IMR-90 (cell line): ENCODE measurements around the gene ADGRL4. TPM values are rescaled to one million over a fixed set of nuclear protein-coding genes. Genes with fewer than 3 reads are reported as not detected.

Experiments used
- ATAC-seq: fragments of 200-7000 bp; cut with Tn5 transposase; 2 replicates; pipeline ENCODE4 v1.9.1; 2020; ENCODE audit warnings: low read depth, mild to moderate bottlenecking, moderate library complexity
- BruUV-seq: library from RNA; stranded (reverse); fragments of 400-500 nt; replicated peaks from 2 replicates; lab custom pipeline; 2021; lab: Mats Ljungman, UMichigan
- CTCF ChIA-PET: fragments of 300-600 bp; formaldehyde crosslinking; extraction: SDS; loops from one replicate; lab custom pipeline; 2021; ENCODE audit warnings: antibody characterized with exemption; lab: Yijun Ruan, JAX
- POLR2A ChIA-PET: fragments of 300-600 bp; sonication (Branson Sonifier 250); formaldehyde crosslinking; loops from one replicate; lab custom pipeline; 2022; ENCODE audit warnings: antibody characterized with exemption; ENCODE audit not compliant: unreplicated experiment; lab: Charles Lee
- DNase-seq: peaks from one replicate; pipeline ENCODE4 v3.0.0; 2013
- H2AFZ ChIP-seq: replicated peaks from 2 replicates; pipeline ENCODE3; 2013; ENCODE audit warnings: low read length, mild to moderate bottlenecking; ENCODE audit not compliant: poor library complexity
- H2AK5ac ChIP-seq: 2 replicates; pipeline ENCODE4 v1.6.1; 2013; ENCODE audit warnings: low read depth, low read length, inconsistent platforms
- H2AK9ac ChIP-seq: replicated peaks from 2 replicates; pipeline ENCODE3; 2013; ENCODE audit warnings: mild to moderate bottlenecking, low read depth, low read length, moderate library complexity; ENCODE audit not compliant: poor library complexity
- H2BK120ac ChIP-seq: 2 replicates; pipeline ENCODE4 v1.6.1; 2013; ENCODE audit warnings: low read depth, low read length, inconsistent platforms
- H2BK15ac ChIP-seq: 3 replicates; pipeline ENCODE4 v1.6.1; 2013; ENCODE audit warnings: low read depth, low read length, inconsistent platforms
- H2BK20ac ChIP-seq: 2 replicates; pipeline ENCODE4 v1.6.1; 2013; ENCODE audit warnings: low read depth, mild to moderate bottlenecking, inconsistent platforms, low read length, moderate library complexity
- H2BK5ac ChIP-seq: 2 replicates; pipeline ENCODE4 v1.6.1; 2013; ENCODE audit warnings: mild to moderate bottlenecking, low read depth, low read length, inconsistent platforms; ENCODE audit not compliant: poor library complexity, severe bottlenecking
- H3K14ac ChIP-seq: replicated peaks from 2 replicates; pipeline ENCODE4 v1.6.1; 2013; ENCODE audit warnings: low read depth, low read length, inconsistent platforms
- H3K18ac ChIP-seq: 2 replicates; pipeline ENCODE4 v1.6.1; 2013; ENCODE audit warnings: low read depth, low read length, control low read depth
- H3K23ac ChIP-seq: 2 replicates; pipeline ENCODE4 v1.6.1; 2013; ENCODE audit warnings: low read depth, low read length, inconsistent platforms
- H3K27ac ChIP-seq: 2 replicates; pipeline ENCODE4 v1.5.1; 2013; ENCODE audit warnings: mild to moderate bottlenecking, control low read depth, low read length; ENCODE audit not compliant: insufficient read depth
- H3K27me3 ChIP-seq: 2 replicates; pipeline ENCODE4 v1.6.1; 2013; ENCODE audit warnings: low read length; ENCODE audit not compliant: control insufficient read depth, insufficient read depth
- H3K36me3 ChIP-seq: 2 replicates; pipeline ENCODE4 v1.6.1; 2013; ENCODE audit warnings: low read length, mixed read lengths; ENCODE audit not compliant: control insufficient read depth, insufficient read depth
- H3K4ac ChIP-seq: 2 replicates; pipeline ENCODE4 v1.6.1; 2013; ENCODE audit warnings: low read depth, low read length, inconsistent platforms
- H3K4me1 ChIP-seq: 2 replicates; pipeline ENCODE4 v1.6.1; 2013; ENCODE audit warnings: low read length, mixed read lengths; ENCODE audit not compliant: control insufficient read depth, insufficient read depth
- H3K4me2 ChIP-seq: 2 replicates; pipeline ENCODE4 v1.6.1; 2013; ENCODE audit warnings: low read depth, mild to moderate bottlenecking, control low read depth, low read length, moderate library complexity
- H3K4me3 ChIP-seq: 2 replicates; pipeline ENCODE4 v1.5.1; 2013; ENCODE audit warnings: low read depth, mild to moderate bottlenecking, control low read depth, low read length, moderate library complexity; ENCODE audit not compliant: insufficient read depth
- H3K56ac ChIP-seq: 2 replicates; pipeline ENCODE4 v1.6.1; 2013; ENCODE audit warnings: low read length, inconsistent platforms; ENCODE audit not compliant: insufficient read depth; ENCODE audit errors: extremely low read depth
- H3K79me1 ChIP-seq, 2 experiments: 2 replicates each; pipeline ENCODE4 v1.6.1; 2013; ENCODE audit warnings: low read length in 2 of 2, inconsistent platforms in 1 of 2, low read depth in 1 of 2
- H3K9ac ChIP-seq: 2 replicates; pipeline ENCODE4 v1.6.1; 2013; ENCODE audit warnings: low read depth, low read length, control low read depth
- H3K9me1 ChIP-seq: 2 replicates; pipeline ENCODE4 v1.6.1; 2013; ENCODE audit warnings: low read length, inconsistent platforms; ENCODE audit not compliant: insufficient read depth
- H3K9me3 ChIP-seq: 2 replicates; pipeline ENCODE4 v1.6.1; 2013; ENCODE audit warnings: low read length; ENCODE audit not compliant: control insufficient read depth, insufficient read depth
- H4K20me1 ChIP-seq: 2 replicates; pipeline ENCODE4 v1.6.1; 2013; ENCODE audit warnings: low read length, inconsistent platforms; ENCODE audit not compliant: insufficient read depth
- H4K5ac ChIP-seq: 2 replicates; pipeline ENCODE4 v1.6.1; 2013; ENCODE audit warnings: mild to moderate bottlenecking, low read depth, low read length, control low read depth
- H4K8ac ChIP-seq, 2 experiments: 2 replicates each; pipeline ENCODE4 v1.6.1; 2013; ENCODE audit warnings: low read depth in 2 of 2, low read length in 2 of 2, control low read depth in 1 of 2, inconsistent platforms in 1 of 2
- H4K91ac ChIP-seq: 2 replicates; pipeline ENCODE4 v1.6.1; 2013; ENCODE audit warnings: low read depth, low read length, inconsistent platforms; ENCODE audit not compliant: insufficient read depth
- ELK1 ChIP-seq: fragments of 150-350 bp; IDR thresholded peaks from 2 replicates; pipeline ENCODE4 v1.6.1; 2016; ENCODE audit warnings: low read depth, mild to moderate bottlenecking, low read length, moderate library complexity, borderline replicate concordance
- FOS ChIP-seq: fragments of 150-350 bp; IDR thresholded peaks from 2 replicates; pipeline ENCODE4 v1.6.1; 2016; ENCODE audit warnings: low read depth, low read length
- USF2 ChIP-seq: fragments of 150-350 bp; IDR thresholded peaks from 2 replicates; pipeline ENCODE4 v1.6.1; 2017; ENCODE audit warnings: mild to moderate bottlenecking, antibody characterized with exemption, low read length, low read depth
- WGBS, 2 experiments: methylation state at CpG; one replicate each; pipeline versions ENCODE4 v1.1.5 to v1.1.7; 2013; ENCODE audit warnings: missing lambda C conversion rate in 2 of 2; ENCODE audit not compliant: insufficient read length in 1 of 2; ENCODE audit errors: extremely low coverage in 2 of 2; 5-methylcytosine and 5-hydroxymethylcytosine counted together
- dilution Hi-C: fragments of 300-500 bp; cut with HindIII; formaldehyde crosslinking; loops from one replicate; pipeline ENCODE4 v1.14.3; 2018; ENCODE audit warnings: low sequenced_read_pairs; ENCODE audit not compliant: unreplicated experiment
- in situ Hi-C: fragments of 300-500 bp; cut with MboI; formaldehyde crosslinking; loops from 3 replicates; pipeline ENCODE4 v1.14.3; 2019; ENCODE audit warnings: low sequenced_read_pairs, inconsistent platforms, mixed read lengths
- intact Hi-C: fragments of 100-400 bp; cut with micrococcal nuclease; formaldehyde crosslinking; loops from 2 replicates; pipeline ENCODE4 v1.10.0; 2022
- polyA plus RNA-seq, 3 experiments: library from polyadenylated mRNA; depleted of rRNA; stranded (reverse); fragments of >200 nt; gene quantifications; 2 replicates each; pipeline ENCODE4 v1.2.3, GENCODE V29; 2012; ENCODE audit warnings: low replicate concordance in 1 of 3
- total RNA-seq: library from RNA; depleted of rRNA; stranded (reverse); fragments of >200 nt; gene quantifications from 2 replicates; pipeline ENCODE4 v1.2.3, GENCODE V29; 2012

The ADGRL4 gene
- total and polyA plus RNA-seq, 2 of the 4 experiments (the other 2 are of a cell fraction), result 3.2 to 4.5 TPM

- no peak for TF ChIP-seq ELK1
Measured at GRCh38 chr1:79012500-79012899, 6.0 kb upstream of the ADGRL4 start (continued).

- H2BK120ac ChIP-seq, result no peak overlapping the region
- no peaks in the 10 kb centered on the region for H3K9me1 ChIP-seq
- no peak overlapping the region for H3K23ac ChIP-seq
- no peaks in the 10 kb centered on the region for H3K36me3 ChIP-seq
- H3K79me1 ChIP-seq, result no peaks in the 10 kb centered on the region
- no peak overlapping the region for H3K18ac ChIP-seq
- no peak overlapping the region for H4K8ac ChIP-seq
- H3K56ac ChIP-seq, result no peak overlapping the region
- H3K14ac ChIP-seq, result no peak overlapping the region
- H4K20me1 ChIP-seq, result no peaks in the 10 kb centered on the region
- intact Hi-C loops, result no loop called here
- ATAC-seq (no peak), DNase-seq (no peak)
- H4K91ac ChIP-seq, result no peak overlapping the region
- BruUV-seq, result no TSS peak
- no CpG with 5 or more reads among the region's 4 CpGs for WGBS, 2 experiments
- H3K27ac ChIP-seq, result no peak overlapping the region
- CTCF ChIA-PET, result interaction anchor here (0.7 kb wide), 1 partner anchor 166 kb away, joined by 3 read pairs; no protein-coding TSS in a partner anchor
- no peak overlapping the region for H4K5ac ChIP-seq
- H3K27me3 ChIP-seq, result no peaks in the 10 kb centered on the region
- POLR2A ChIA-PET, result no interaction called here
- no peaks in the 10 kb centered on the region for H3K4me1 ChIP-seq
- H2BK5ac ChIP-seq, result no peak overlapping the region
- dilution Hi-C loops, result no loop called here
- H3K4me2 ChIP-seq, result no peak overlapping the region
- no peak overlapping the region for H2BK15ac ChIP-seq
- no peak overlapping the region for H3K4ac ChIP-seq
- no peak overlapping the region for H2AK9ac ChIP-seq
- H3K4me3 ChIP-seq, result no peak overlapping the region
- no peaks in the 10 kb centered on the region for H3K9me3 ChIP-seq
- TF ChIP-seq USF2 (no peak), FOS (no peak)
- no peak overlapping the region for H2AFZ ChIP-seq
- no peak overlapping the region for H2AK5ac ChIP-seq
- H2BK20ac ChIP-seq, result no peak overlapping the region
- in situ Hi-C loops, result no loop called here
- H3K9ac ChIP-seq, result no peak overlapping the region
Measured at GRCh38 chr1:79010589-79010988, 4.1 kb upstream of the ADGRL4 start.
